ENCODE results near the gene COL21A1.
"Not testable (repeated sequence)": the region's sequence is repeated elsewhere in the genome, so short reads cannot be mapped to it uniquely, and the experiment has no call there.

COL21A1 gene

DNA sequence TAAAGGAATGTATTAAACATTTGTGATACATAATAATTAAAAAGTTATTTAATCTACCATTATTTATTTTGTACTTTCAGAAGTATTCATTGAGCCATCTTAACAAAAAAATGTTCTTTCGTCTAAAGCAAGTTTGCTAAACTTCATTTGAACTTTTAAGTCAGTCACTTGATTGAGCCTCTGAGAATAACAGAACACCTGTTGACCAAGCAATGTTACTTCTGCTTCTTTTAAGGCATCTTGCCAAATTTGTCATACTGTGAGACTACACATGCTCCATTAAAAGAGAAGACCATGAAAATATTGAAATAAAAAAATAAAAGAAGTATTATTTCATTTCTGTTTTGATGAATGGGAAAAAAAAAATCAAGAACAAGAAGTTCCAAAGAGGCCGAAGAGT lies 230.2 kb downstream of the COL21A1 start:
- TF ChIP-seq, protein P1, sequence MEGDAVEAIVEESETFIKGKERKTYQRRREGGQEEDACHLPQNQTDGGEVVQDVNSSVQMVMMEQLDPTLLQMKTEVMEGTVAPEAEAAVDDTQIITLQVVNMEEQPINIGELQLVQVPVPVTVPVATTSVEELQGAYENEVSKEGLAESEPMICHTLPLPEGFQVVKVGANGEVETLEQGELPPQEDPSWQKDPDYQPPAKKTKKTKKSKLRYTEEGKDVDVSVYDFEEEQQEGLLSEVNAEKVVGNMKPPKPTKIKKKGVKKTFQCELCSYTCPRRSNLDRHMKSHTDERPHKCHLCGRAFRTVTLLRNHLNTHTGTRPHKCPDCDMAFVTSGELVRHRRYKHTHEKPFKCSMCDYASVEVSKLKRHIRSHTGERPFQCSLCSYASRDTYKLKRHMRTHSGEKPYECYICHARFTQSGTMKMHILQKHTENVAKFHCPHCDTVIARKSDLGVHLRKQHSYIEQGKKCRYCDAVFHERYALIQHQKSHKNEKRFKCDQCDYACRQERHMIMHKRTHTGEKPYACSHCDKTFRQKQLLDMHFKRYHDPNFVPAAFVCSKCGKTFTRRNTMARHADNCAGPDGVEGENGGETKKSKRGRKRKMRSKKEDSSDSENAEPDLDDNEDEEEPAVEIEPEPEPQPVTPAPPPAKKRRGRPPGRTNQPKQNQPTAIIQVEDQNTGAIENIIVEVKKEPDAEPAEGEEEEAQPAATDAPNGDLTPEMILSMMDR (conservative IDR thresholded peaks at IDR 0.05; ENCODE audit: low read depth, low read length): no peak
- Histone ChIP-seq H3K9ac (no peak overlapping the region), H3K79me2 (ENCODE audit: insufficient read depth, low read depth) (no peaks in the 10 kb centered on the region), H3K27me3 (ENCODE audit: insufficient read depth, low read depth) (no peaks in the 10 kb centered on the region), H3K4me2 (no peak overlapping the region), H2AFZ (ENCODE audit: low read depth) (no peak overlapping the region), H3K27ac (no peak overlapping the region), H3K4me1 (ENCODE audit: low read depth, poor library complexity, severe bottlenecking) (no peaks in the 10 kb centered on the region), H4K20me1 (ENCODE audit: insufficient read depth) (no peaks in the 10 kb centered on the region), H3K4me3 (IDR thresholded peaks at IDR 0.05; ENCODE audit: insufficient read depth, low read depth, low read length) (no peak overlapping the region), H3K36me3 (ENCODE audit: insufficient read depth) (no peaks in the 10 kb centered on the region)

DNA sequence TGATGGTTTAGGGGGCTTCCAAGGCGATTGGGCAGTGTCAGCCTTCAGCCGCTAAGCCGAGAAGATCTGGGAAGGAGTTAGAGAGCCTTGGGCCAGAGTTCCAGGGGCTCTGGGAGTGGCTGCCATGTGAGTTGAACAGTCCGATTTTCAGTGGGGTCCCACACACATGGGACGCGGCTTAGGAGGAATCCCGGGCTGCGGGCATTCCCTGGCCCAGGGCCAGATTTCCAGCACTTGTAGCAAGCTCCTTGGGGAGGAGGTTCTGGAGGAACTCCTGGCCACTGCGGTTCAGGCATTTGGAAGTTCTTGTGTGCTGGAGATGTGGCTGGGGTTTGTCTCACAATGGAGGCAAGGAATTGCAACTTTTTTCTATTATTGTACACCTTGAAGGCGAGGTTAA lies 233.3 kb downstream of the COL21A1 start:
- not testable (repeated sequence) for H4K20me1 ChIP-seq (ENCODE audit: insufficient read depth); H3K9ac ChIP-seq; H3K27ac ChIP-seq; H3K79me2 ChIP-seq (ENCODE audit: insufficient read depth, low read depth); H3K4me1 ChIP-seq (ENCODE audit: low read depth, poor library complexity, severe bottlenecking); H3K4me3 ChIP-seq (IDR thresholded peaks at IDR 0.05; ENCODE audit: insufficient read depth, low read depth, low read length); H2AFZ ChIP-seq (ENCODE audit: low read depth); H3K36me3 ChIP-seq (ENCODE audit: insufficient read depth); H3K27me3 ChIP-seq (ENCODE audit: insufficient read depth, low read depth); H3K4me2 ChIP-seq

DNA sequence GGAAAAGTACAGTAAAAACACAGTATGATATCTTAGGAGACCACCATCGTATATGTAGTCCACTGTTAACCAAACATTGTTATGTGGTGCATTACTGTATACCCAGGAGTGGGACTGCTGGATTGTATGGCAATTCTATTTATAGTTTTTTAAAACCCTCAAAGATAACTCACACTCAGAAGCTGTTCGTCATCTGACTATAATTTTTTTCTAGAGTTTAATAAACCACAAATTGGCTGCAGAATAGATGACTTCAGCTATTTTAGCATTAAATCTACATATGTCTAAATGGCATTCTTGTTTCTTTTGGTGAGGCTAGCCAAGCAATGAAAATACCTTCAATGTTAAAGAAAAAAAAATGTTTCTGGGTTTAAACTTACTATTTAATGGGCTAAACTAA lies 237.7 kb downstream of the COL21A1 start:
- TF ChIP-seq, protein P1 (conservative IDR thresholded peaks at IDR 0.05; ENCODE audit: low read depth, low read length): no peak
- no peak overlapping the region for H3K4me3 ChIP-seq (IDR thresholded peaks at IDR 0.05; ENCODE audit: insufficient read depth, low read depth, low read length)
- H3K4me1 ChIP-seq (ENCODE audit: low read depth, poor library complexity, severe bottlenecking): no peaks in the 10 kb centered on the region
- H3K27me3 ChIP-seq (ENCODE audit: insufficient read depth, low read depth): no peaks in the 10 kb centered on the region
- no peaks in the 10 kb centered on the region for H3K79me2 ChIP-seq (ENCODE audit: insufficient read depth, low read depth)
- H3K9ac ChIP-seq: no peak overlapping the region
- H2AFZ ChIP-seq (ENCODE audit: low read depth): no peak overlapping the region
- H3K4me2 ChIP-seq: no peak overlapping the region
- no peaks in the 10 kb centered on the region for H4K20me1 ChIP-seq (ENCODE audit: insufficient read depth)
- H3K36me3 ChIP-seq (ENCODE audit: insufficient read depth): no peaks in the 10 kb centered on the region
- no peak overlapping the region for H3K27ac ChIP-seq

All from KMS-11 (cell line).